AG04449 (cell line): ENCODE results near the gene MYO10.

Source experiments
- CTCF ChIA-PET: fragments of 350-600 bp; formaldehyde crosslinking; extraction: SDS; loops from one replicate; lab custom pipeline; 2021; ENCODE audit warnings: antibody characterized with exemption; lab: Yijun Ruan, JAX
- POLR2A ChIA-PET: fragments of 400-600, 350-600 bp; formaldehyde crosslinking; extraction: SDS; loops from one replicate; lab custom pipeline; 2020; ENCODE audit warnings: antibody characterized with exemption, inconsistent platforms; lab: Yijun Ruan, JAX
- DNase-seq: peaks from one replicate; pipeline ENCODE4 v3.0.0-alpha.2; 2010; ENCODE audit warnings: low read depth, low spot score
- H3K4me3 ChIP-seq: 2 replicates; pipeline ENCODE4 v1.5.1; 2011; ENCODE audit warnings: low read depth, mild to moderate bottlenecking, control low read depth, low read length
- TF ChIP-seq, protein P1 (sequence below): IDR thresholded peaks from one replicate; pipeline ENCODE4 v1.5.1; 2011; ENCODE audit warnings: mild to moderate bottlenecking, moderate library complexity, low read length, control low read depth, inconsistent platforms; ENCODE audit not compliant: insufficient read depth; ENCODE audit errors: missing control alignments

The MYO10 gene

DNA sequence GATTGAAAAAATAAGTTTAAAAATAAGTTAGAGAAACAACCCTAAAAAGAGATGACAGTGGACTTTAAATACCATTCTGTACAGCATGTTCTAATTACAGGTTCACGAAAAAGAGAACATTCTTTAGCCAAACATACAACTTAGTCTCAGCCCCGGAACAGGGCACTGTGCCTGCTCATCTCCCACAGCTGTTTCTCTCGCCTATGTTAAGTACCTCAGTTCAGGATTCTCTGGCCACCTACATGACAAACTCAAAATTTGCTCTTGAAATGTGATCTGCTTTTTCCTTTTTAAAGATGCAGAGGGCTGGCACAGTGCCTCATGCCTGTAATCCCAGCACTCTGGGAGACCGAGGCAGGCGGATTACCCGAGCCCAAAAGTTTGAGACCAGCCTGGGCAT, 52.3 kb downstream of the MYO10 start:
- POLR2A ChIA-PET = no interaction called here
- no peak for DNase-seq
- CTCF ChIA-PET = interaction anchor here (0.7 to 1.7 kb wide), 2 partner anchors 306 to 331 kb away, joined by 3 to 5 read pairs; no protein-coding TSS in a partner anchor

DNA sequence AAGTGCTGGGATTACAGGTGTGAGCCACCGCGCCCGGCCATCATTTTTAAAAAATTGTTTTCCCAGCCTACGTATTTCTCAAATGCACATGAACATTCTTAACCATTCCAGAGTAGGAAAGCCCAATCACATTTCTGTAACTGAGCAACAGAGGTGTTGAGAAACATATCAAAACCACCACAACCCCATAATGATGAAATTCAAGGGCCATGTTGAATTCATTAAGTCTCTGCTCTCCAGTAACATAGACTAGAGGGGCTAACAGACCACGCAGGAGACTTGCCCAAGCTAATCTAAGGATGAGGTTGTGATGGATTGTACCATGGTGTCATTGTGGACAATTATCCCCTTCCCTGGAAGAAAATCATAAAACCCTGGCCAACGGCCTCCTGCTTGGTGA, 52.9 kb downstream of the MYO10 start:
- no peak overlapping the region for H3K4me3 ChIP-seq
- CTCF ChIA-PET = interaction anchor here (0.7 to 1.7 kb wide), 2 partner anchors 307 to 330 kb away, joined by 3 to 5 read pairs; no protein-coding TSS in a partner anchor
- TF ChIP-seq, protein P1, sequence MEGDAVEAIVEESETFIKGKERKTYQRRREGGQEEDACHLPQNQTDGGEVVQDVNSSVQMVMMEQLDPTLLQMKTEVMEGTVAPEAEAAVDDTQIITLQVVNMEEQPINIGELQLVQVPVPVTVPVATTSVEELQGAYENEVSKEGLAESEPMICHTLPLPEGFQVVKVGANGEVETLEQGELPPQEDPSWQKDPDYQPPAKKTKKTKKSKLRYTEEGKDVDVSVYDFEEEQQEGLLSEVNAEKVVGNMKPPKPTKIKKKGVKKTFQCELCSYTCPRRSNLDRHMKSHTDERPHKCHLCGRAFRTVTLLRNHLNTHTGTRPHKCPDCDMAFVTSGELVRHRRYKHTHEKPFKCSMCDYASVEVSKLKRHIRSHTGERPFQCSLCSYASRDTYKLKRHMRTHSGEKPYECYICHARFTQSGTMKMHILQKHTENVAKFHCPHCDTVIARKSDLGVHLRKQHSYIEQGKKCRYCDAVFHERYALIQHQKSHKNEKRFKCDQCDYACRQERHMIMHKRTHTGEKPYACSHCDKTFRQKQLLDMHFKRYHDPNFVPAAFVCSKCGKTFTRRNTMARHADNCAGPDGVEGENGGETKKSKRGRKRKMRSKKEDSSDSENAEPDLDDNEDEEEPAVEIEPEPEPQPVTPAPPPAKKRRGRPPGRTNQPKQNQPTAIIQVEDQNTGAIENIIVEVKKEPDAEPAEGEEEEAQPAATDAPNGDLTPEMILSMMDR = no peak
- POLR2A ChIA-PET = no interaction called here
- DNase-seq = no peak

More for the DNA sequence above, 52.3 kb downstream of the MYO10 start:
- H3K4me3 ChIP-seq = no peak overlapping the region
- TF ChIP-seq, protein P1 = no peak

DNA sequence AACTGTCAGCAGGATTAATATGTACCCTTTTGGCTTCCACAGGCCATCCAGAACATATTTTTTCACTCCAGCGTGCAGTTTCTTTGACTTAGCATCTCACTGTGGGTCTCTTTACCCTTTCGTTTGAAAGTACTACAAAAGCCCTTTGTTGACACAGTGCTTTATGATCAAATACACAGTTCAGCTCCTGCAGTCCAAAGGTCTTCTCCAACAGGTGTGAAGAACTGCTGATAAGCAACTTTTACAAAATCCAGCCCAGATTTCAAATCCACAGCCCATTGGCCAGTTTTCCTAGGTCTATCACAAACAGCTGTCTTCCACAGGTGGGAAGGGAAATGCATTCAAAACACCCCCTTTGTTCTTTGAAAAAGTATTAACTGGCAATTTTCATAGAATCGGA, 54.8 kb downstream of the MYO10 start:
- H3K4me3 ChIP-seq = no peak overlapping the region
- POLR2A ChIA-PET = no interaction called here
- no peak for DNase-seq
- CTCF ChIA-PET = interaction anchor here (1.1 kb wide), 1 partner anchor 309 kb away, joined by 4 read pairs; no protein-coding TSS in a partner anchor
- TF ChIP-seq, protein P1 = no peak

DNA sequence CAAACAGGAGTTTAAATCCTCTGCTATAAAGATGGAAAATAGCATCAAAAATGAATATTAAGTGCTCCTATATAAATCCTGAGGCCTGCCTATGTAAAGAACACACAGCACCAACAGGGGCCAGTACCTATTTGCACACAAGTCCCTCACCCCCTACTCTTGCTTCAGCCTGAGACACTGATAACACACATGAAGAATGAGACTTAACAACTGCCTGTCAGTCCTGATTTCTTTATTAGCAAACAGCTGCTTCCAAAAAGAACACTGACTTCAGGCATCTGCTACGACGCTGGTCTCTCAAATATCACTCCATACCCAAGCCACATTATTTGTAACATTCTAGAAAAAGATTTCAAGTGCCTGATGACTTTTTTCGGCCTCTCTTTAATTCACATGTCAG, 55.5 kb downstream of the MYO10 start:
- no peak overlapping the region for H3K4me3 ChIP-seq
- TF ChIP-seq, protein P1 = no peak
- ChIA-PET CTCF (no interaction called here), POLR2A (no interaction called here)
- DNase-seq = no peak

DNA sequence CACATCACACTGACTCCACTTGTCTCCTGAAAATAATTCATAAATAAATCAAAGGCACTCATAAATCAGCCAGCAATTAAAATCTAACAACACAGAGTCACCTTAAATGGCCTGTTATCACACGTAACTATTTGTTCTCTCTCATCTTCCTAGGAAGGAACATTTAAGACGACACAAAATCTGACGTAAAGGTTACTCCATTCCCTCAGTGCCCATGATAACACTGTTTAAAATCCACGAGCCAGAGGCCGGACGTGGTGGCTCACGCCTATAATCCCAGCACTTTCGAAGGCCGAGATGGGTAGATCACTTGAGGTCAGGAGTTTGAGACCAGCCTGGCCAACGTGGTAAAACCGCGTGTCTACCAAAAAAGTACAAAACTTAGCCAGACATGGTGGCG, 56.4 kb downstream of the MYO10 start:
- no peak for DNase-seq
- no peak overlapping the region for H3K4me3 ChIP-seq
- ChIA-PET POLR2A (no interaction called here), CTCF (interaction anchor here (1.2 kb wide), 1 partner anchor 253 kb away, joined by 3 read pairs; no protein-coding TSS in a partner anchor)
- TF ChIP-seq, protein P1 = no peak

DNA sequence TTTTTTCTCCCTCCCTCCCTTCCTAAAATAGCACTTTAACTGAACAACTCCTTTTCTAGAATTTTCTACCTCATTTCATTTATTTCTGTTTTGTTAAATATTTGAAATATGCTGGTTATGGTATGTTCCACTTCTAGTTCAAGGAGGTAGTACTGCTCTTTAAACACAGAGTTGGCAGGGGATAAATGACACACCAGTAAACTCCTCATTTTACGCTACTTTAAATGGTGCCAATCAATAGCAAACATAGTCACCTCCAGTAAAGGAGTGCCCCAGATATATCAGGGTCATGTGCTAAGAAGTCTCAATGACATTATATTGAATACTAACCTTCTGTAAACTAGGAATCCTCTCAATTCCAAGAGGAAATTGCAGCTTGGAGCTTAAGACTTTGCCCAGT, 56.9 kb downstream of the MYO10 start:
- TF ChIP-seq, protein P1 = no peak
- DNase-seq = no peak
- ChIA-PET CTCF (interaction anchor here (1.2 kb wide), 1 partner anchor 254 kb away, joined by 3 read pairs; no protein-coding TSS in a partner anchor), POLR2A (interaction anchor here (0.7 kb wide), 2 partner anchors 31 to 274 kb away, joined by 3 to 5 read pairs; no protein-coding TSS in a partner anchor)
- no peak overlapping the region for H3K4me3 ChIP-seq
